Lower leg skin (tissue), 3 donors: Measurements from ENCODE around the gene OMP.

Source experiments
- CTCF ChIP-seq, 3 donors: fragments of 450-650 bp; IDR thresholded peaks; one replicate each; pipeline ENCODE4 v1.5.1; 2016; ENCODE audit warnings: antibody characterized with exemption in 3 of 3, mild to moderate bottlenecking in 3 of 3, moderate library complexity in 2 of 3
- POLR2A ChIP-seq, 2 donors: fragments of 450-650 bp; IDR thresholded peaks; one replicate each; pipeline ENCODE4 v1.6.1; 2016 to 2017; ENCODE audit warnings: antibody characterized with exemption in 2 of 2, mild to moderate bottlenecking in 1 of 2, moderate library complexity in 1 of 2

GRCh38 chr11:77144857-77145428, 42.3 kb downstream of the OMP start:
- TF ChIP-seq CTCF (IDR thresholded peaks at IDR 0.05) (no peak), POLR2A (IDR thresholded peaks at IDR 0.05) (no peak)
